ENCODE results near the gene WIPF3.
"Not testable (repeated sequence)": the region's sequence is repeated elsewhere in the genome, so short reads cannot be mapped to it uniquely, and the experiment has no call there.

WIPF3 gene

DNA sequence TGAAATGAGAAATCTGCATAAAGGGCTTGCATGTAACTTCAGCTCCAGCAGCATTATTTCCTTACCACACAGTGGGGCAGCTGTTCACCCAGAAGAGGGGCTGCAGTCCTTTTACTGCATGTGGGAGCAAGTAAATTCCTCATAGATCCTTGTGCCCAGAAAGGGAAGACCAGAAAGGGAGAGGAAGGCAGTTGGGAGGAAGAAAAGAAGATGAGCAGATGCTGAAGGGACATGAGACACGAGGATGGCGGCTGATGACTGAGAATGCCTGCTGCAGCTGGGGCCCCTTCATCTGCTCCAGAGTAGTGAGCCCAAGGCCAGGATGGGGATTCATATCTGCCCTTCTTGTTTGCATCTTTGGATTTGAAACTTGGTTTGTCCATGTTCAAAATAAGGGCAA lies 80.5 kb downstream of the WIPF3 start:
- in situ Hi-C loops (cut with MboI; ENCODE audit: low sequenced_read_pairs, unreplicated experiment), result no loop called here
- TF ChIP-seq, protein P1, sequence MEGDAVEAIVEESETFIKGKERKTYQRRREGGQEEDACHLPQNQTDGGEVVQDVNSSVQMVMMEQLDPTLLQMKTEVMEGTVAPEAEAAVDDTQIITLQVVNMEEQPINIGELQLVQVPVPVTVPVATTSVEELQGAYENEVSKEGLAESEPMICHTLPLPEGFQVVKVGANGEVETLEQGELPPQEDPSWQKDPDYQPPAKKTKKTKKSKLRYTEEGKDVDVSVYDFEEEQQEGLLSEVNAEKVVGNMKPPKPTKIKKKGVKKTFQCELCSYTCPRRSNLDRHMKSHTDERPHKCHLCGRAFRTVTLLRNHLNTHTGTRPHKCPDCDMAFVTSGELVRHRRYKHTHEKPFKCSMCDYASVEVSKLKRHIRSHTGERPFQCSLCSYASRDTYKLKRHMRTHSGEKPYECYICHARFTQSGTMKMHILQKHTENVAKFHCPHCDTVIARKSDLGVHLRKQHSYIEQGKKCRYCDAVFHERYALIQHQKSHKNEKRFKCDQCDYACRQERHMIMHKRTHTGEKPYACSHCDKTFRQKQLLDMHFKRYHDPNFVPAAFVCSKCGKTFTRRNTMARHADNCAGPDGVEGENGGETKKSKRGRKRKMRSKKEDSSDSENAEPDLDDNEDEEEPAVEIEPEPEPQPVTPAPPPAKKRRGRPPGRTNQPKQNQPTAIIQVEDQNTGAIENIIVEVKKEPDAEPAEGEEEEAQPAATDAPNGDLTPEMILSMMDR (IDR thresholded peaks at IDR 0.05; ENCODE audit: borderline replicate concordance, control extremely low read depth, extremely low read depth, insufficient read depth, missing control alignments), result no peak
- no peak for DNase-seq (ENCODE audit: low spot score)

DNA sequence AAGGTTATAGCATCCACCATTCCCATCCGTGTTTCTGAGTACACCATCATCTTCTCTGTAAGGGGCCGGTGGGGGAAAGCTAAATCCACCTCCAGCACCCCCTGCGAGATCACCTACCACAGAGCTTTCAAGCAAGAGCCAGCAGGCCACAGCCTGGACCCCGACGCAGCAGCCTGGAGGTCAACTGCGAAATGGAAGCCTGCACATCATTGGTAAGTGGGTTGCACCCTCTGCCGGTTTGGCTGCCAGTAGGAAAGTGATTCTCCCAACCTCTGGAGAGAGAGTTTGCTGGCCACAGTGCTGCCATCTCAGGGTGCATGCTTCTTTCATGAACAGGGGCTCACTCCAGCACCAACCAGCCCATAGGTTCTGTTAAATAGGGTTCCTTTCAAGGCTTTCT lies 81.7 kb downstream of the WIPF3 start:
- in situ Hi-C loops (cut with MboI; ENCODE audit: low sequenced_read_pairs, unreplicated experiment), result no loop called here
- peak; percentile 9 for DNase-seq (ENCODE audit: low spot score)
- TF ChIP-seq, protein P1 (IDR thresholded peaks at IDR 0.05; ENCODE audit: borderline replicate concordance, control extremely low read depth, extremely low read depth, insufficient read depth, missing control alignments), result no peak

DNA sequence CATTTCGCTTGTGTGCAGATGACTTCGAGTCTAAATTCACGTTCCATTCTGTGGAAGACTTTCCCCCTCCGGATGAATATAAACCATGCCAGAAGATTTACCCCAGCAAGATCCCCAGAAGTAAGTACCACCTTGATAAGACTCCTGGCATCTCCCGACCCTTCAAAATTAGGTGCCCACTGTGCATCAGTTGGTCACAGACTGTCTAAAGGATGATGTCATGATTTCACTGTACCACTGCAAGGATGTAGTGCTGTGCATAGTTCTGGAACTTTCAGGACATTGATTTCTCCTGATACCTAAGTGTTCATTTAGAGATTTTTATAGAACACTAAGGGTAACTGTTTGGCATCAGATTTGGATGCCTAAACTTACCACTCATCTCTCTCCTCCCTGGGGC lies 83.0 kb downstream of the WIPF3 start:
- DNase-seq (ENCODE audit: low spot score), result no peak
- in situ Hi-C loops (cut with MboI; ENCODE audit: low sequenced_read_pairs, unreplicated experiment), result no loop called here
- TF ChIP-seq, protein P1 (IDR thresholded peaks at IDR 0.05; ENCODE audit: borderline replicate concordance, control extremely low read depth, extremely low read depth, insufficient read depth, missing control alignments), result no peak

- in situ Hi-C loops (cut with MboI; ENCODE audit: low sequenced_read_pairs, unreplicated experiment), result no loop called here
- no peak for DNase-seq (ENCODE audit: low spot score)
- TF ChIP-seq, protein P1 (IDR thresholded peaks at IDR 0.05; ENCODE audit: borderline replicate concordance, control extremely low read depth, extremely low read depth, insufficient read depth, missing control alignments), result no peak
Measured at GRCh38 chr7:29890251-29890650, 83.9 kb downstream of the WIPF3 start.

GRCh38 chr7:29890786-29891185 lies 84.5 kb downstream of the WIPF3 start:
- DNase-seq (ENCODE audit: low spot score); in situ Hi-C loops (cut with MboI; ENCODE audit: low sequenced_read_pairs, unreplicated experiment): not testable (repeated sequence)

DNA sequence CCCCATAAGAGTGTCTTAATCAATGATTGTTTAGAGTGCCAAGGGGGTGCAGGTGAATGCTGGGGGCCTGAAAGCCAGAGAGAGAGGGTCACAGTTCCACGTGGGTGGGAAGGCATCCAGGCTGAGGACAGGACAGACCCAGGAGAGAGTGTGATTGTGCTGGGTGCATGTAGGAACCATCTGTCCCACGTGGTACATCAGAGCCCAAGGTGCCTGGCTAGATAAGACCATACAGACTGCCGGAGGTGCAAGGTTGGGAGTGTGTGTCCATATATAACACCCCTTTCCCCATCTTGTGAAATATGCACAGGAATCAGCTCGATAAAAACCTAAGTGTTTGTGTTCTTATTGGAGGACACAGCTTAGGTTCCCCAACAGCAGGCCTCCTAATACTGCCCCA lies 85.5 kb downstream of the WIPF3 start:
- TF ChIP-seq, protein P1 (IDR thresholded peaks at IDR 0.05; ENCODE audit: borderline replicate concordance, control extremely low read depth, extremely low read depth, insufficient read depth, missing control alignments), result no peak
- in situ Hi-C loops (cut with MboI; ENCODE audit: low sequenced_read_pairs, unreplicated experiment), result no loop called here
- DNase-seq (ENCODE audit: low spot score), result no peak

- TF ChIP-seq, protein P1 (IDR thresholded peaks at IDR 0.05; ENCODE audit: borderline replicate concordance, control extremely low read depth, extremely low read depth, insufficient read depth, missing control alignments), result no peak
- DNase-seq (ENCODE audit: low spot score), result no peak
- in situ Hi-C loops (cut with MboI; ENCODE audit: low sequenced_read_pairs, unreplicated experiment), result no loop called here
Measured at GRCh38 chr7:29892231-29892630, 85.9 kb downstream of the WIPF3 start.
